GM23338 (cell line): ENCODE results near the gene UBE2H. TPM values are rescaled to one million over a fixed set of nuclear protein-coding genes. Genes with fewer than 3 reads are reported as not detected.

Experiments
- ATAC-seq: fragments of 200-7000 bp; cut with Tn5 transposase; 3 replicates; pipeline ENCODE4 v1.9.1; 2020
- DNase-seq: peaks from one replicate; pipeline ENCODE4 v3.0.0-alpha.2; 2015; ENCODE audit warnings: low spot score
- H2AFZ ChIP-seq: fragments of 200-600 bp; sonication (generic); 2 replicates; pipeline ENCODE4 v1.8.0; 2016; ENCODE audit warnings: antibody characterized with exemption, mild to moderate bottlenecking, moderate library complexity
- H3F3A ChIP-seq: fragments of 200-600 bp; sonication (generic); replicated peaks from 2 replicates; pipeline ENCODE4 v1.8.0; 2017; ENCODE audit warnings: antibody characterized with exemption, mixed run types, low read depth
- H3K27ac ChIP-seq: fragments of 200-600 bp; sonication (generic); 2 replicates; pipeline ENCODE4 v1.6.1; 2016; ENCODE audit warnings: low read depth
- H3K27me3 ChIP-seq: fragments of 200-600 bp; sonication (generic); 2 replicates; pipeline ENCODE4 v1.8.0; 2016; ENCODE audit warnings: mild to moderate bottlenecking, mixed run types, moderate library complexity; ENCODE audit not compliant: insufficient read depth
- H3K36me3 ChIP-seq: fragments of 200-600 bp; sonication (generic); 2 replicates; pipeline ENCODE4 v1.8.0; 2016; ENCODE audit warnings: mild to moderate bottlenecking; ENCODE audit not compliant: insufficient read depth
- H3K4me1 ChIP-seq: fragments of 200-600 bp; sonication (generic); 2 replicates; pipeline ENCODE4 v1.8.0; 2016; ENCODE audit warnings: mild to moderate bottlenecking, moderate library complexity; ENCODE audit not compliant: insufficient read depth
- H3K4me2 ChIP-seq: fragments of 200-600 bp; sonication (generic); 2 replicates; pipeline ENCODE4 v1.7.1; 2017; ENCODE audit warnings: mixed run types
- H3K4me3 ChIP-seq: fragments of 200-600 bp; sonication (generic); 2 replicates; pipeline ENCODE4 v1.6.1; 2016; ENCODE audit warnings: mixed run types
- H3K79me2 ChIP-seq: fragments of 200-600 bp; sonication (generic); replicated peaks from 2 replicates; pipeline ENCODE4 v1.8.0; 2017; ENCODE audit warnings: mild to moderate bottlenecking; ENCODE audit not compliant: insufficient read depth
- H3K9me2 ChIP-seq: fragments of 200-600 bp; sonication (generic); 2 replicates; pipeline ENCODE4 v1.8.0; 2017; ENCODE audit not compliant: insufficient read depth
- H4K20me1 ChIP-seq: fragments of 200-600 bp; sonication (generic); replicated peaks from 2 replicates; pipeline ENCODE4 v1.8.0; 2017; ENCODE audit warnings: mild to moderate bottlenecking; ENCODE audit not compliant: insufficient read depth
- H3K27ac Mint-ChIP-seq: 2 replicates; pipeline ENCODE4 v1.8.0; 2020; ENCODE audit warnings: inconsistent platforms, mild to moderate bottlenecking, moderate library complexity, mixed read lengths
- H3K27me3 Mint-ChIP-seq: 3 replicates; pipeline ENCODE4 v1.8.0; 2022; ENCODE audit warnings: low read depth, mild to moderate bottlenecking, moderate library complexity, mixed read lengths, inconsistent platforms; ENCODE audit not compliant: insufficient read depth, poor library complexity
- H3K36me3 Mint-ChIP-seq: 3 replicates; pipeline ENCODE4 v1.8.0; 2021; ENCODE audit warnings: low read depth, mild to moderate bottlenecking, inconsistent platforms, moderate library complexity, mixed read lengths
- H3K4me1 Mint-ChIP-seq: 3 replicates; pipeline ENCODE4 v1.8.0; 2020; ENCODE audit warnings: mild to moderate bottlenecking, inconsistent platforms, mixed read lengths
- H3K4me3 Mint-ChIP-seq: 3 replicates; pipeline ENCODE4 v1.8.0; 2021; ENCODE audit warnings: moderate library complexity, mild to moderate bottlenecking, inconsistent platforms, mixed read lengths
- H3K9me3 Mint-ChIP-seq: 3 replicates; pipeline ENCODE4 v1.8.0; 2020; ENCODE audit warnings: moderate library complexity, mild to moderate bottlenecking, inconsistent platforms, mixed read lengths
- CREB1 ChIP-seq: fragments of 250-450 bp; sonication (Bioruptor Pico); IDR thresholded peaks from 2 replicates; pipeline ENCODE4 v1.5.0; 2020; ENCODE audit warnings: low read depth, mild to moderate bottlenecking, moderate library complexity
- EZH2phosphoT487 ChIP-seq: fragments of 200-600 bp; sonication (generic); IDR thresholded peaks from one replicate; pipeline ENCODE4 v1.8.1; 2018; ENCODE audit warnings: antibody characterized with exemption; ENCODE audit not compliant: unreplicated experiment
- JUNB ChIP-seq: IDR thresholded peaks from one replicate; pipeline ENCODE4 v1.6.1; 2016; ENCODE audit warnings: antibody characterized with exemption; ENCODE audit not compliant: unreplicated experiment
- POLR2AphosphoS5 ChIP-seq: IDR thresholded peaks from 2 replicates; pipeline ENCODE4 v1.6.1; 2016; ENCODE audit warnings: antibody characterized with exemption, low read depth
- STAT1 ChIP-seq: IDR thresholded peaks from one replicate; pipeline ENCODE4 v1.6.1; 2016; ENCODE audit warnings: antibody characterized with exemption; ENCODE audit not compliant: unreplicated experiment
- ZNF114 ChIP-seq: fragments of 250-450 bp; sonication (Bioruptor Pico); IDR thresholded peaks from 2 replicates; pipeline ENCODE4 v1.5.0; 2020; ENCODE audit warnings: mild to moderate bottlenecking, moderate library complexity
- polyA plus RNA-seq: library from polyadenylated mRNA; unstranded; fragments of >200 nt; fragmentation: Nextera tagmentation; extraction: Ambion mirVana; gene quantifications from 2 replicates; pipeline ENCODE4 v1.2.1, GENCODE V29; 2016
- total RNA-seq: library from RNA; depleted of rRNA; stranded (reverse); fragments of >200 nt; shearing (Covaris generic); gene quantifications from 2 replicates; pipeline ENCODE4 v1.2.3, GENCODE V29; 2014
- TF ChIP-seq, protein P1 (sequence below): IDR thresholded peaks from 2 replicates; pipeline ENCODE4 v1.6.1; 2016; ENCODE audit warnings: antibody characterized with exemption
- TF ChIP-seq, protein P2 (sequence below): IDR thresholded peaks from one replicate; pipeline ENCODE4 v1.6.1; 2018; ENCODE audit warnings: antibody characterized with exemption; ENCODE audit not compliant: unreplicated experiment
- TF ChIP-seq, protein P3 (sequence below), 2 experiments: fragments of 200-600 bp in 1 of 2; sonication (generic) in 1 of 2; conservative IDR thresholded peaks; 2 replicates each; pipeline versions ENCODE4 v1.5.1 to v1.6.1; 2016 to 2017; ENCODE audit warnings: antibody characterized with exemption in 2 of 2, low read depth in 2 of 2, mild to moderate bottlenecking in 2 of 2, moderate library complexity in 1 of 2

The UBE2H gene
- total and polyA plus RNA-seq, 2 experiments from 2014 or later, result 40.8 to 86.5 TPM

DNA sequence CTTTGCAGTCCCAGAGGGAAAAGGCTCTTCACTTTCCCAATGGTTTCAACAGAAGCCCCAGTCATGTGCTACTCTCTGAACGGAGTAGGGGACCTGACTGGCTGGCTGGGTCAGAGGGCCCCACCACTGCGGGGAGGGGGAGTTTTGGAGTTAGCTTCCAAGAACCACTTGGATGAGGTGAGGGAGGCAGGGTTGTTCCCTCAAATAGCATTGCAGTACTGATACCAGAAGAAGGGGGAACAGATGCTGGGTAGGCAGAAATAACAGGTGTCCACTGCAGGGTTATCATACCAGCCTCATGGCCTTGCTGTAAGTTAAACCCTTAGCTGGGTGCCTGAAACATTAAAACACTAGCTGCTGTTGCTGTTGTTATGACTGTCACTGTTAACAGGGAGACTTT, 131.3 kb downstream of the UBE2H start (continued):
- TF ChIP-seq, protein P1, sequence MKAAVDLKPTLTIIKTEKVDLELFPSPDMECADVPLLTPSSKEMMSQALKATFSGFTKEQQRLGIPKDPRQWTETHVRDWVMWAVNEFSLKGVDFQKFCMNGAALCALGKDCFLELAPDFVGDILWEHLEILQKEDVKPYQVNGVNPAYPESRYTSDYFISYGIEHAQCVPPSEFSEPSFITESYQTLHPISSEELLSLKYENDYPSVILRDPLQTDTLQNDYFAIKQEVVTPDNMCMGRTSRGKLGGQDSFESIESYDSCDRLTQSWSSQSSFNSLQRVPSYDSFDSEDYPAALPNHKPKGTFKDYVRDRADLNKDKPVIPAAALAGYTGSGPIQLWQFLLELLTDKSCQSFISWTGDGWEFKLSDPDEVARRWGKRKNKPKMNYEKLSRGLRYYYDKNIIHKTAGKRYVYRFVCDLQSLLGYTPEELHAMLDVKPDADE, result no peak
- TF ChIP-seq, protein P2, sequence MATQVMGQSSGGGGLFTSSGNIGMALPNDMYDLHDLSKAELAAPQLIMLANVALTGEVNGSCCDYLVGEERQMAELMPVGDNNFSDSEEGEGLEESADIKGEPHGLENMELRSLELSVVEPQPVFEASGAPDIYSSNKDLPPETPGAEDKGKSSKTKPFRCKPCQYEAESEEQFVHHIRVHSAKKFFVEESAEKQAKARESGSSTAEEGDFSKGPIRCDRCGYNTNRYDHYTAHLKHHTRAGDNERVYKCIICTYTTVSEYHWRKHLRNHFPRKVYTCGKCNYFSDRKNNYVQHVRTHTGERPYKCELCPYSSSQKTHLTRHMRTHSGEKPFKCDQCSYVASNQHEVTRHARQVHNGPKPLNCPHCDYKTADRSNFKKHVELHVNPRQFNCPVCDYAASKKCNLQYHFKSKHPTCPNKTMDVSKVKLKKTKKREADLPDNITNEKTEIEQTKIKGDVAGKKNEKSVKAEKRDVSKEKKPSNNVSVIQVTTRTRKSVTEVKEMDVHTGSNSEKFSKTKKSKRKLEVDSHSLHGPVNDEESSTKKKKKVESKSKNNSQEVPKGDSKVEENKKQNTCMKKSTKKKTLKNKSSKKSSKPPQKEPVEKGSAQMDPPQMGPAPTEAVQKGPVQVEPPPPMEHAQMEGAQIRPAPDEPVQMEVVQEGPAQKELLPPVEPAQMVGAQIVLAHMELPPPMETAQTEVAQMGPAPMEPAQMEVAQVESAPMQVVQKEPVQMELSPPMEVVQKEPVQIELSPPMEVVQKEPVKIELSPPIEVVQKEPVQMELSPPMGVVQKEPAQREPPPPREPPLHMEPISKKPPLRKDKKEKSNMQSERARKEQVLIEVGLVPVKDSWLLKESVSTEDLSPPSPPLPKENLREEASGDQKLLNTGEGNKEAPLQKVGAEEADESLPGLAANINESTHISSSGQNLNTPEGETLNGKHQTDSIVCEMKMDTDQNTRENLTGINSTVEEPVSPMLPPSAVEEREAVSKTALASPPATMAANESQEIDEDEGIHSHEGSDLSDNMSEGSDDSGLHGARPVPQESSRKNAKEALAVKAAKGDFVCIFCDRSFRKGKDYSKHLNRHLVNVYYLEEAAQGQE, result no peak
- no peak for TF ChIP-seq ZNF114 (CRISPR knock-in tag)
- no peak for TF ChIP-seq EZH2phosphoT487
- no peak for TF ChIP-seq JUNB
- TF ChIP-seq POLR2AphosphoS5, result no peak
- TF ChIP-seq CREB1 (CRISPR knock-in tag), result no peak
- TF ChIP-seq, protein P3, sequence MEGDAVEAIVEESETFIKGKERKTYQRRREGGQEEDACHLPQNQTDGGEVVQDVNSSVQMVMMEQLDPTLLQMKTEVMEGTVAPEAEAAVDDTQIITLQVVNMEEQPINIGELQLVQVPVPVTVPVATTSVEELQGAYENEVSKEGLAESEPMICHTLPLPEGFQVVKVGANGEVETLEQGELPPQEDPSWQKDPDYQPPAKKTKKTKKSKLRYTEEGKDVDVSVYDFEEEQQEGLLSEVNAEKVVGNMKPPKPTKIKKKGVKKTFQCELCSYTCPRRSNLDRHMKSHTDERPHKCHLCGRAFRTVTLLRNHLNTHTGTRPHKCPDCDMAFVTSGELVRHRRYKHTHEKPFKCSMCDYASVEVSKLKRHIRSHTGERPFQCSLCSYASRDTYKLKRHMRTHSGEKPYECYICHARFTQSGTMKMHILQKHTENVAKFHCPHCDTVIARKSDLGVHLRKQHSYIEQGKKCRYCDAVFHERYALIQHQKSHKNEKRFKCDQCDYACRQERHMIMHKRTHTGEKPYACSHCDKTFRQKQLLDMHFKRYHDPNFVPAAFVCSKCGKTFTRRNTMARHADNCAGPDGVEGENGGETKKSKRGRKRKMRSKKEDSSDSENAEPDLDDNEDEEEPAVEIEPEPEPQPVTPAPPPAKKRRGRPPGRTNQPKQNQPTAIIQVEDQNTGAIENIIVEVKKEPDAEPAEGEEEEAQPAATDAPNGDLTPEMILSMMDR (conservative IDR thresholded peaks at IDR 0.05; ENCODE audit: low read depth in 2 of 2), result no peak
- no peak for TF ChIP-seq STAT1

DNA sequence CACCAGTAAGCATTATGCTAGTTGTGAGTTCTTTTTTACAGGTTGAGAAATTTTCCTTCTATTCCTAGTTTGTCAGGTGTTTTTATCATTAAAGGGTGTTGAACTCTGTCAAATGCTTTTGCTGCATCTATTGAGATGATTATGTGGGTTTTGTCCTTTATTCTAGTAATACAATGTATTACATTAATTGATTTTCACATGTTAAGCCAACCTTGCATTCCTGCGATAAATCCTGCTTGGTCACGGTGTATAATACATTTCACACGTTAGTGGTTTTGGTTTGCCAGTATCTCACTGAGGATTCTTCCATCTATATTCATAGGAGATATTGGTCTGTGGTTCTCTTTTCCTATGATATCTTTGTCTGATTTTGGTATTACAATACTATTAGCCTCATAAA, 136.0 kb downstream of the UBE2H start:
- H3K27me3 Mint-ChIP-seq, result peaks cover 10% of the 10 kb centered on the region
- H3K27ac Mint-ChIP-seq, result no peak overlapping the region
- no peaks in the 10 kb centered on the region for H3K9me2 ChIP-seq
- no peak overlapping the region for H3K4me2 ChIP-seq
- no peak overlapping the region for H3K4me3 ChIP-seq
- no peak for ATAC-seq
- H2AFZ ChIP-seq, result no peak overlapping the region
- no peaks in the 10 kb centered on the region for H3K4me1 ChIP-seq
- H3K4me3 Mint-ChIP-seq, result no peak overlapping the region
- H3K9me3 Mint-ChIP-seq, result peaks cover 6% of the 10 kb centered on the region; the same call in 1 of the 3 replicates
- TF ChIP-seq CREB1 (CRISPR knock-in tag) (no peak), JUNB (no peak), STAT1 (no peak), POLR2AphosphoS5 (no peak)
- TF ChIP-seq, protein P1, result no peak
- H3K27me3 ChIP-seq, result no peaks in the 10 kb centered on the region
- 0 out of 2 replicates have a peak, but pooled peaks cover 4% of the 10 kb centered on the region for H3F3A ChIP-seq
- no peaks in the 10 kb centered on the region; the same call in 1 of the 2 replicates for H4K20me1 ChIP-seq
- DNase-seq, result no peak
- peaks cover 4% of the 10 kb centered on the region; the same call in 1 of the 3 replicates for H3K4me1 Mint-ChIP-seq
- H3K36me3 Mint-ChIP-seq, result peaks cover 6% of the 10 kb centered on the region; the same call in 2 of the 3 replicates
- no peaks in the 10 kb centered on the region for H3K36me3 ChIP-seq
- no peak overlapping the region for H3K27ac ChIP-seq
- H3K79me2 ChIP-seq, result no peaks in the 10 kb centered on the region
